Measurements from ENCODE around the gene IFTAP. TPM values are rescaled to one million over a fixed set of nuclear protein-coding genes. Genes with fewer than 3 reads are reported as not detected.

IFTAP gene
- total RNA-seq, 1 donor from 2014 or later: 33.1 TPM

DNA sequence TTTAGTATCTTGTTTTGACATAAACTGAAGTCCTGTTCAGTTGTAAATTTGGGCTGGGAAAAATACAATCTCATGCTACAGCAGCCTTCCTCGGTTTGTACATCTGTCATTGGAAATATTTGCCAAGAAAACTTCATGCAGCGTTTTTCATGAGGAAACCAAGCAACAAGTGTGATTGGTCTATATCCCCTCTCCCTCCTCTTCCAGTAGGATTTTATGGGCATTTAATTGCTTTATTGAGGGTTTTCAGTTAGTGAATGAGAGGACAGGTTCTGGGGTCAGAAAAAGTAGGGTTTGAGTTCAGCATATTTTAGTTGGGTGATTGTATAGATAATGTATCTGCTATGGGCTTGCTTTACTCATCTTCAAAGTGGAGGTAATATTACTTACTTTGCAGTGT lies 93.8 kb downstream of the IFTAP start:
- no peaks in the 10 kb centered on the region for H3K4me1 Mint-ChIP-seq (ENCODE audit: unreplicated experiment)
- TF ChIP-seq, protein P1, sequence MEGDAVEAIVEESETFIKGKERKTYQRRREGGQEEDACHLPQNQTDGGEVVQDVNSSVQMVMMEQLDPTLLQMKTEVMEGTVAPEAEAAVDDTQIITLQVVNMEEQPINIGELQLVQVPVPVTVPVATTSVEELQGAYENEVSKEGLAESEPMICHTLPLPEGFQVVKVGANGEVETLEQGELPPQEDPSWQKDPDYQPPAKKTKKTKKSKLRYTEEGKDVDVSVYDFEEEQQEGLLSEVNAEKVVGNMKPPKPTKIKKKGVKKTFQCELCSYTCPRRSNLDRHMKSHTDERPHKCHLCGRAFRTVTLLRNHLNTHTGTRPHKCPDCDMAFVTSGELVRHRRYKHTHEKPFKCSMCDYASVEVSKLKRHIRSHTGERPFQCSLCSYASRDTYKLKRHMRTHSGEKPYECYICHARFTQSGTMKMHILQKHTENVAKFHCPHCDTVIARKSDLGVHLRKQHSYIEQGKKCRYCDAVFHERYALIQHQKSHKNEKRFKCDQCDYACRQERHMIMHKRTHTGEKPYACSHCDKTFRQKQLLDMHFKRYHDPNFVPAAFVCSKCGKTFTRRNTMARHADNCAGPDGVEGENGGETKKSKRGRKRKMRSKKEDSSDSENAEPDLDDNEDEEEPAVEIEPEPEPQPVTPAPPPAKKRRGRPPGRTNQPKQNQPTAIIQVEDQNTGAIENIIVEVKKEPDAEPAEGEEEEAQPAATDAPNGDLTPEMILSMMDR (conservative IDR thresholded peaks at IDR 0.05): no peak
- H3K4me3 Mint-ChIP-seq: no peak overlapping the region
- H3K36me3 Mint-ChIP-seq: no peaks in the 10 kb centered on the region
- DNase-seq (ENCODE audit: extremely low spot score, unreplicated experiment): no peak
- no peaks in the 10 kb centered on the region for H3K9me3 Mint-ChIP-seq
- H3K27ac Mint-ChIP-seq: no peak overlapping the region
- peaks cover 9% of the 10 kb centered on the region for H3K27me3 Mint-ChIP-seq

DNA sequence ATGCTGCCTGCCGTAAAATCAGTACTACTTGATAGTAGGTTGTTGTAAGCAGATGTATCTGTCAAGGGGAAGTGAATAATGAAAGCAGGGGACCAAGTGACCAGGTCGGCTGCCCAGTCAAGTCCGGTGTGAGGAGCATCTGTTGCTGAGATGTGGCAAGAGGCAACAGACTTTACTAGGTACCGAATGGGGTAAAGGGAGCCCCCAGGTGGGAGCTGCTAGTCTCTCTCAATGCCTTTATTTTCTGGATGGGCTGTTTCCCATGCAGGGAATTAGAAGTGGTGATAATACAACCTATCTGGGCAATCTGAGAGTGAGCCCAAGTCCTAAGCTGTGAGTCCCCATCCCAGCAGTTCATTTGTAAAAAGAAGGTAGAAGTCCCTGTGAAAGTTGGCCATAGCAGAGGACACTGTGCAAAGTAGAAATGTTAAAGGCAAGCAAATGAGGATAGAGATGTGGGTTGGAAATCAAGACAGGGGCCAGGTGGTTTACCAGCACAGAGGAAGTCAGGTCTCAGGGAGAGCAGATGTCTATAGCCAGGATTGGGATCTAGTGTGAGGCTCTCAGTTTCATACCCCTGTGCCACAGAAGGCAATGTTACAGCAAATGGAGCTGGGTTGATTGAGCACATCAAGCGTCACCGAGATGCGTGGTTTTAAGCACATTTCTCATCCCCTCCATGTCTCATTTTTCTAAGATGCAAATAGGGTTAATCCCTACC lies 94.4 kb downstream of the IFTAP start:
- H3K4me3 Mint-ChIP-seq: no peak overlapping the region
- H3K4me1 Mint-ChIP-seq (ENCODE audit: unreplicated experiment): no peaks in the 10 kb centered on the region
- H3K9me3 Mint-ChIP-seq: no peaks in the 10 kb centered on the region
- no peaks in the 10 kb centered on the region for H3K36me3 Mint-ChIP-seq
- H3K27ac Mint-ChIP-seq: no peak overlapping the region
- H3K27me3 Mint-ChIP-seq: peaks cover 9% of the 10 kb centered on the region
- DNase-seq (ENCODE audit: extremely low spot score, unreplicated experiment): no peak
- TF ChIP-seq, protein P1 (conservative IDR thresholded peaks at IDR 0.05): no peak

DNA sequence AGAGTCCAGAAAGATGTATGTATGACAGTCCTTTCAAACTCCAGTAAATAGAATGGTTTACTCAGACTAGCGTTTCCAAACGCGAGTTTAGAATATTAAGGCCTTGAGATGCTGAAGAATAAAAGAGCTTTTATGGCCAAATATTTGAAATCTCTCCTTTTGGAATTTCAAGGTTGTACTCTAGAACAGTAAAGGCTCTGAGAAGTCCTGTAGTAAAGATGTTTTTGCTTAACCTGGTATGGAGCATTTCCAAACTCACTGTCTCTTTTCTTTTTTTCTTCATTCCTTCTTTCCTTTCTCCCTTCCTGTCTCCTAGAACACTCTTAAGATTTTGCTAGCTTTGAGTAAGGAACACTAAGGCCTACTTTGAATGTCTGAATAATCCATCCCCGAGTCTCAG lies 95.1 kb downstream of the IFTAP start:
- no peaks in the 10 kb centered on the region for H3K4me1 Mint-ChIP-seq (ENCODE audit: unreplicated experiment)
- DNase-seq (ENCODE audit: extremely low spot score, unreplicated experiment): no peak
- H3K9me3 Mint-ChIP-seq: no peaks in the 10 kb centered on the region
- H3K27ac Mint-ChIP-seq: no peak overlapping the region
- H3K27me3 Mint-ChIP-seq: peaks cover 9% of the 10 kb centered on the region
- no peak overlapping the region for H3K4me3 Mint-ChIP-seq
- no peaks in the 10 kb centered on the region for H3K36me3 Mint-ChIP-seq
- TF ChIP-seq, protein P1 (conservative IDR thresholded peaks at IDR 0.05): no peak

DNA sequence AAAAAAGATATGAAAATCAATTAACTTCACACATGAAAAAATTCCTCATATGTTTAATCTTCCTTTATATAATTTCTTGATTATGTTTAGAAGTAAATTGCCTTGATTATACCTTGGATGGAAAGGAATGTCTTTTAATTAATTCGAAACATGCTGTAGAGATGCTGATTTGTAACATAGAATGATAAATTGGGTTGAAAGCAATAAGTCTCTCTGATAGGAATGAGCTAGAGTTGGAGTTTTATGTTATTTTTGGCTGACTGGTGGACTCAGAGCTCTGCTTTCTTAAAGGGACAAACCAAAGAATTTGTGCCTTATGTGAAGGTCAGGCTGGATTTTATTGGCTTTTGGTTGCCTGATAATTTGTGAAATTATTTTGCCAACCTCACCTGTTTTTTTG lies 98.4 kb downstream of the IFTAP start:
- Mint-ChIP-seq H3K27ac (no peak overlapping the region), H3K4me3 (no peak overlapping the region), H3K9me3 (no peaks in the 10 kb centered on the region), H3K4me1 (ENCODE audit: unreplicated experiment) (peaks cover 8% of the 10 kb centered on the region), H3K27me3 (peaks cover 9% of the 10 kb centered on the region), H3K36me3 (no peaks in the 10 kb centered on the region)
- TF ChIP-seq, protein P1 (conservative IDR thresholded peaks at IDR 0.05): no peak
- DNase-seq (ENCODE audit: extremely low spot score, unreplicated experiment): no peak

DNA sequence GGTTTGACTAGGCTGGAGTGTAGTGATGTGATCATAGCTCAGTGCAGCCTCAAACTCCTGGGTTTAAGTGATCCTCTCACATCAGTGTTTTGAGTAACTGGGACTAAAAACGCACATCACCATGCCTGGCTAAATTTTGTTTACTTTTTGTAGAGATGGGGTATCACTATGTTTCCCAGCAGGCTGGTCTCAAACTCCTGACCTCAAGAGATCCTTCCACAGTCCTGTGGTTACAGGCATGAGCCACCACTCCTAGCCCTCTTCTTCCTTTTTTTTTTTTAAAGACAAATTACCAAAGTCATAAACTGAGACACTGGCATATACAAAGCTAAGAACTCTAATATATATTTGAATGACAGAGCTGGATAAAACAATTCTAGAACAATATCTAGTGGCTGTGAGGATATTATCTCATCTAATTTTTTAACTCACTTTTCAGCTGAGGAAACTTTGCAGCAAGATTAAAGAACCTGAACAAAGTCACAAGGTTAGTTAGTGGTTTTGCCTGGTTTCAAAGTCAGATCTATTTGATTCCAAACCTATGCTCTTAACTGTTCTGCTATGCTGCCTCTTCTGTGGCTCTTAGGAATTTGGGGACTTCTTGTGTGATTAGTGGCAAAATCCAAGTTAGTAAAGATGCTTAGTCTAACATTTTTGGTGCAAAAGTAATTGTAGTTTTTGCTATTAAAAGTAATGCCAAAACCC lies 99.0 kb downstream of the IFTAP start:
- Mint-ChIP-seq H3K4me1 (ENCODE audit: unreplicated experiment) (peaks cover 8% of the 10 kb centered on the region), H3K27ac (no peak overlapping the region), H3K36me3 (no peaks in the 10 kb centered on the region), H3K27me3 (peaks cover 6% of the 10 kb centered on the region), H3K9me3 (no peaks in the 10 kb centered on the region), H3K4me3 (no peak overlapping the region)
- no peak for DNase-seq (ENCODE audit: extremely low spot score, unreplicated experiment)
- TF ChIP-seq, protein P1 (conservative IDR thresholded peaks at IDR 0.05): no peak

Data from type B pancreatic cell (in vitro differentiated cells).